NK-92 treated with Interleukin-12 subunit alpha and Interleukin-12 subunit beta, amount 100 ng/mL, for 24 hours (cell line): Measurements from ENCODE around the gene FAM200C.

Experiments
- DNase-seq: peaks from one replicate; lab custom pipeline; 2025; lab: John Stamatoyannopoulos, UW

FAM200C gene

DNA sequence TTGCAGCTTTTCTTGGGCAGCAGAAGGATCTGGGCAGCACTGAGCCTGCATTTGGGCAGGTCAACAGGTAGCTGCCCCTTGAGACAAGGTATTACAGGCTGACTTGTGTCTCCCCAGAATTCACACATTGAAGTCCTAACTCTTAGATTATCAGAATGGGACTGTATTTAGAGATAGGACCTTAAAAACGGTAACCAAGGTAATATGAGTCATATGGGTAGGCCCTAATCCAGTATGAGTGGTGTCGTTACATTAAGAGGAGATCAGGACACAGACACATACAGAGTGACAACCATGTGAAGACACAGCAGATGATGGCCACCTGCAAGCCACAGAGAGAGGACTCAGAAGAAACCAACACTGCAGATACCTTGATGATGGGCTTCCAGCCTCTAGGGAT lies 32.6 kb downstream of the FAM200C start:
- no peak for DNase-seq

DNA sequence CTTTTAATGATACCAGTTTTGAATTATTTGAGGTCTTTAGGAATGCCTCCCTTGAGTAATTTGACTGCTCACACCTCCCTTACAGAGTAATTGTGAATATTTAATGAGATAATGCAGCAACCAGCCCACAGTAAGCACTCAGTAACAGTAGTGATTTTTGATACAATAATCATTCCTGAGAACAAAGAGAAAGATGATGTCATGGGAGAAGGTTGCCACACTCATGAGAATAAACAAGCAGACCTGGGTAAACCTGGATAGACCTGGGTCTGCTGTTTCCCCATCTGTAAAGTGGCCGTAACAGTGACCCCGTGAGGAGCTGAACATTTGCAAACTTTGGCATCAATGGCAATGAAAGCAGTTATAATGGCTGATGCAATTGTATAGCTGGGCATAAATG lies 33.6 kb downstream of the FAM200C start:
- DNase-seq: no peak

DNA sequence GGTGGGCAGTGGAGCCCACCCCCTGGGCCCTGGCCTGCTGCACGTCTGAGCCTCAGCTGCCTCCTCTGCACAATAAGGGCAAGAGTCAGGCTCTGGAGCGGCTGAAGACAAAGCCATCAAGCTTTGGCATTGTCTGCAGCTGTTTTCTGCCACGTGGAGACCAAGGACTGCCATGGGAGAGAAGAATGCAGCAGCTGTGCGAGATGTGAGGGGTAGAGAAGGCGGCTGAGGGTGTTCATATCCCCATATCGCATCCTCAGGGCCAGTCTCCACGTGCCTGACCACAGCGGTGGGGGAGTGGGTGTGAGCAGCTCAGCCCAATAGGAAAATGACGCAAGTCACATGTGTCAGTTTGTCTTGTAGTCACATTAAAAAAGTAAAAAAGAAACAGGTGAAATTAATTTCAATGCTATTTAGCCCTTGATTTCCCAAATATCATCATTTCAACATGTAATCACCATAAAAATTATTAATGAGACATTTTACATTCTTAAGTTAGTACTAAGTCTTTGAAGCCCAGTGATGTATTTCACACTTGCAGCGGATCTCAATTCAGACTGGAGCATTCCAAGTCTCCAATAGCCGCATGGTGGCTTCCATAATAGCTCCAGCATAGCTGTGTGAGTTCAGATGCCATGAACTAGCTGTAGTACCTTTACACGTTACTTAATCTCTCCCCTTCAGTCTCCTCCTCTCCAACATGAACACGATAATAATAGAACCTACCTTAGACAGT lies 36.0 kb downstream of the FAM200C start:
- DNase-seq: no peak

DNA sequence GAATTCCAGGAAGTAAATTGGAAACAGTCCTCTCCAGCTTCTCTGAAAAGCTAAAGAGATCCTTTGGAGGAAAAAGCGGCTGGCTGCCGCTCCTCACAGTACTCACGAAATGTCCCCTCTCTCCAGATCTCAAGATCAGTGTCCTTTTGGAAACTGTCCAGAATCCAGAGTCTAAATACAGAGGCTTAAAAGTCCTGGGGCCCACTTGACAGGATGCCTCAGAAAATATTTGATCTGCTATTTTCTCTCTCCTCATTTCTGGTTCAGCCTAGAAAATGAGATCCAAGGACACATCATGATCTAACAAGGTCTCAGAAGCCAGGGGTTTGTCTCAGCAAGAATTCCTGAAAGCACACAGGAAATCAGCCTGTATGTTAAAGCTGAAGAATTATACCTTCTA lies 36.6 kb downstream of the FAM200C start:
- DNase-seq: no peak

GRCh38 chr5:160361624-160362228 lies 38.1 kb downstream of the FAM200C start:
- no peak for DNase-seq

DNA sequence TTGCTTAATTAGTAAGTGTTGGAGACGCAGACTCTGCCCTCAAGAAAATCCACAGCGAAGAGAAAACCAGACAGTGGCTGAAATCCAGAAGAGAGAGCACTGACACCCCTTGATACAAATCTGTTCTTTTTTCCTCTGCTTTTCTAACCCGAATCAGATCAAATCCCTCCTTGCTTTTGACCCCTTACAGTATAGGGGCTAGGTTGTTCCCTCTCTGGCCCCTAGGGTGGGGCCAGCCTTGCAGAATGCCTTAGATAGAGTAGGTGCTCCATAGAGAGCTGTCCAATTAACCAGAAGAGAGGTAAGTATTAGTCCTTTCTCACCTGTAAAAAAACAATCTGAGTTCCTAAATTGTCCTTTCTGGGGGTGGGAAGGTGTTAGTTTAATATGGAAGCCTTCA lies 39.5 kb downstream of the FAM200C start:
- no peak for DNase-seq

DNA sequence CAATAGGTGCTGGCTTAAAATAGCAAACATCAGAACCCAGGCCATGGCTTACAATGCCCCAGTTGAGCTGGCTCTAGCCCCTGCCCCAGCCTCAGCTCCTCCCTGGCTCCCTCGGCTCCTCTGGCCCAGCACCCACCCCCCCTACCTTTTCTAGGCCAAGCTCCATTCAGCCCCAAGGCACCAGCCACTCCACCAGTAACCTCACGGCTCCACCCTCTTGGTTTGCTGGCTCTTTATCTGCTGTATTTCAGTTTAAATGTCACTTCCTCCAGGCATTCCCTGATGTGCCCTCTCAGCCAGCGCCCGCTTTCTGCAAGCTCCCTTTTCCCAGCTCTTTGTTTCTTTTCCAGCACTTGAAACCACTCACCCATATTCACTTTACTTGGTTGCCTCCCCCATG lies 40.0 kb downstream of the FAM200C start:
- no peak for DNase-seq

- DNase-seq: no peak
Observed at GRCh38 chr5:160359242-160359641, 40.6 kb downstream of the FAM200C start.

GRCh38 chr5:160357861-160358411 lies 41.9 kb downstream of the FAM200C start:
- no peak for DNase-seq

DNA sequence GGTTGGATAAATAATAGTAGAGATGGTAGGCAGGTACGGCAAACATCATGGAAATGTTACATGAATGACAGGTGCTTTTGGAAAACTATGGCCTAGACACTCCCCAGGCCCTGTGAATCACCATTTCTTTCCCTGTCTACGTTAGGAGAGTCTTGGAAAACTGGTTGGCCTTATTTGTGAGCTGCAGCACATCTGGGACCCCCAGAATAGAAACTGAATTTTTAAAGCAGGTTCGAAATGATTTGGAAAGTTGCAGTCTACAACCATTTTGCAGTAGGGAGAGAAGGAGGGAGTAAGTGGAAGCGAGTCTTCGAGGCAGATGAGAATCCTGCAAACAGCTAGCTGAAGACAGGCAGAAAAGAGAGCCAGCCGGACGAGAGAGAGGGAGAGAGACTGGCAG lies 42.5 kb downstream of the FAM200C start:
- DNase-seq: no peak

DNA sequence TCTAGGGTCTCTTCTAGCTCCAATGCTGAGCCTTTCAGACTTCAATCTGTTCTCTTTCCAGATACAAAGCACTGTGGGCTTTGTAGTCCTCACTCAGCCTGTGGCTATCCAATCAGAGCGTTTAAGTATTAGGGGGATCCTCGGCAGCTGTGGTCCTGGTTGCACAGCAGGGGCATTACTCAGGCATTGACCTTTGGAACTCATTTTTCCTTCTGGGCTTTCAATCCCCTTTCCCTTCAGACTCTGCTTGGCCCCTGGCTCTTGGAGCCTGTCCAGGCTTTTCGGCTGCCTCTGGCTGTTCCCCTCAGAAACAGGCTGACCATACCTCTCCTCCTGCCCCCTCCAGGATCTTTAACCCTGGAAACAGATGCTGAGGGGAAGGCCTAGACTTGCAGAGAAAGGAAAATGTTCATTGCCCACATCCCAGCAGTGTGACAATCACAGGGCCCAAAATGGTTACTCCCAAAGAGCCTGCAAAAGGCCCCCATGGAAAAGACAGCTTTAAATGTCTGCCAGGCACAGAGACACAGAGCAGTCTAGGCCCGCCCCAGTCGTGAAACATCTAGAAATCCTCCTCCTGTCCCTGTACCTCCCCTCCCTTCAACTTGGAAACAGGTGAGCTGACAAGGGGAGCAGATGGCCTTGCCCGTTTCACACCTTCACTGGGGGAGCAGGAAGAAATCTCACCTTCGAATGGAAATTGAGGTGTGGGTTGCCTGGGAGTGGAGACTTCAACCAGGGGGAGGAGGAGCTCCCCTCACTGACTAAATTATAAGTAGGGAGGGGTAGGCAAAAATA lies 43.1 kb downstream of the FAM200C start:
- DNase-seq: no peak

DNA sequence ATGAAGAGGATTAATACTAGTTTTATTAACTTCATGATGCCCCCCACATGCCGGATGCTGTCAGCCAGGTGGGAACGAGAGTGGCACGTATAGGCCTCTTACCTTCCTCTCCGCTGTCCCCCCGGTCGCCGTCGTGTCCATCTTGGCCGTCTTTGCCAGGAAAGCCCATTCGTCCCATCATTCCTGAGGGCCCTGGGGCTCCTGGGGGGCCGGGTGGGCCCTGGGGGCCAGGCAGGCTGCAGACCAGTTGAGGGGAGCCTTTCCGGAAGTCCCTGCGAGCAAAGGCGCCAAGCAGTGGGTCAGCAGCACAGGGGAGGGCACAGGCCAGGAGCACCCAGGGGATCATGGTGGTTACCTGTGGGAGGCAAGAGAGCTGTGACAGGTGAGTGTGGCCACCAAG lies 45.2 kb downstream of the FAM200C start:
- DNase-seq: no peak

DNA sequence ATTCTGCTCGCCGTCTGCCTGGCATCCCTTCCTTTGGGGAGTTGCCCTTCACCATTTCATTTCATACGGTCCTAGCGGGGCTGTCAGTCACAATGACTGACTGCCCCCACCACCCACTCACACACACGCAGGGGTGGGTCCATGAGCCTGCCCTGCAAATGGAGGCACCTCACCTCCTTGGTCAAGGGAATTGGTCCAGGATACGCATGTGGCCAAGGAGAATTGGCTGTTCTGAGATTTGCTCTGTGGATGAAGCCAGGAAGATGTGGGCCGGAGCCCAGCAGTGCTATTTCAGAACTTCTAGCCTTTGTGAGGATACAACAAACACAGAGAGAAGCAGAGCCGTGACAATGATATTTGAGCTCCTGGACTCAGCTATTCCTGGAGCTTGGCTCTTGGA lies 46.5 kb downstream of the FAM200C start:
- no peak for DNase-seq

DNA sequence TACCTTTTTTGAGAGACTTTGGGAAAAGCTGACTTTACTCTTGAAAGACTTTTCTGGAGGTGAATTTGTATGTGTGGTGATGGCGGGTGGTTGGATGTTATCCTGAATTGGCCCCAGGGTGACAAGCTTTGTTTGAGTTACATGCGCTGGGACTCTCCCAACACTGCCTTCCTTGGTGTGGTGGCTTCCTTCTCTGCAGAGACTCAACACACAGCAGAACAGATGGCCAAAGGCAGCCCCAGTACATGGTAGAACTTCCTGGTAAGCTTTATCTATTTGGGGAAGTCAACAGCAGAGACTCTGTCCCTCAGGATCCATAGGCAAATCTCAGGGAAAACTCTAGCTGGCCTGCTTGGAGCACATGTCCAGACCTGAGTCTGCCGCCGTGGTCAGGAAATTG lies 47.5 kb downstream of the FAM200C start:
- no peak for DNase-seq

DNA sequence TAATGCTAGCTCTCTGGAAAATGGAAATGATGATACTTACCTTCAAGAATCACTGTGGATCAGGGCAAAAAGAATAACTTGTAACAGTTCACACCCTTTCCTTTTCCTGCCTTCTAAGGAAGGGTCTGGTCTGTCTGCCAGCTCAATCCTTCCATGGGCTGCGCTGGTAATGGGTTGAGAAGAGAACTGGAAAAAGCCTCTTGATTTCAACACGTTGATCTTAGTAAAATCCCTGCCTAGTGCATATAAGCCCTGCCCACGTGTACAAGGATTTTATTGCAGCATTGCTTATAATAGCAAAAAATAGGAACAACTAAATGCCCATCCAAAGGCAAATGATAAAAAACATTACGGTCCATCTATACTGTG lies 49.9 kb downstream of the FAM200C start:
- no peak for DNase-seq

GRCh38 chr5:160349249-160349934 lies 50.5 kb downstream of the FAM200C start:
- no peak for DNase-seq

- DNase-seq: no peak
Observed at GRCh38 chr5:160348080-160348479, 51.8 kb downstream of the FAM200C start.

DNA sequence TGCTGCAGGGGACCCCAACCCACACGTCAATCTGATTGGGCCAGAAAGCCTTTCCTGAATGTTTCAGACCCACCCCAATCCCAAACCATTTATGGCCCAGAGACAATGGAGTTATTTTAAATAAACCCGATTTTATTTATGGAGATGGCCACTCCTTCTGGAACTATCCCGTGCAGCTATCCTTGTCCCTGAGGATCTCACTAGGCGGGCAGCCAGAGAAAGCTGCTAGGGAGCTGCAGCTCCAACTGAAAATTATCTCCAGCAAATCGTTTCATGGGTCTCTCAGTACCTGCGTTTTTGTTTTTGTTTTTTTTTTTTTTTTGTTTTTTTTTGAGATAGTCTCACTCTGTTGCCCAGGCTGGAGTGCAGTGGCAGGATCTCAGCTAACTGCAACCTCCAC lies 52.4 kb downstream of the FAM200C start:
- no peak for DNase-seq
